SIG-M5 treated with dmso at 0.1 percent for 504 hours (cell line): ENCODE results near the gene TUBGCP6.

ENCODE experiments used
- DNase-seq: peaks from one replicate; lab custom pipeline; 2025; ENCODE audit not compliant: unreplicated experiment; lab: John Stamatoyannopoulos, UW

The TUBGCP6 gene

GRCh38 chr22:50244420-50245213 lies at the start of gene TUBGCP6:
TSS of gene TUBGCP6 (minus strand) at chr22:50245023. CDS start at chr22:50244459, 564 bp downstream.
- peak; percentile 83 for DNase-seq

GRCh38 chr22:50294319-50294656 lies 49.5 kb upstream of the TUBGCP6 start:
- no peak for DNase-seq

GRCh38 chr22:50293441-50294318 lies 48.9 kb upstream of the TUBGCP6 start:
- DNase-seq = peak; percentile 31

GRCh38 chr22:50292643-50293440 lies 48.0 kb upstream of the TUBGCP6 start:
- DNase-seq = no peak

GRCh38 chr22:50289942-50290630 lies 45.3 kb upstream of the TUBGCP6 start:
- no peak for DNase-seq

GRCh38 chr22:50289151-50289941 lies 44.5 kb upstream of the TUBGCP6 start:
- DNase-seq = no peak

GRCh38 chr22:50287731-50288130 lies 42.9 kb upstream of the TUBGCP6 start:
- DNase-seq = no peak

- no peak for DNase-seq
Observed at GRCh38 chr22:50286701-50287318, 42.0 kb upstream of the TUBGCP6 start.

GRCh38 chr22:50286275-50286674 lies 41.5 kb upstream of the TUBGCP6 start:
- no peak for DNase-seq

GRCh38 chr22:50285568-50286229 lies 40.9 kb upstream of the TUBGCP6 start:
- no peak for DNase-seq

GRCh38 chr22:50284479-50284878 lies 39.7 kb upstream of the TUBGCP6 start:
- no peak for DNase-seq

GRCh38 chr22:50283821-50284220 lies 39.0 kb upstream of the TUBGCP6 start:
- no peak for DNase-seq

- DNase-seq = peak; percentile 29
Observed at GRCh38 chr22:50282361-50283155, 37.7 kb upstream of the TUBGCP6 start.

GRCh38 chr22:50281957-50282356 lies 37.1 kb upstream of the TUBGCP6 start:
- DNase-seq = no peak

- no peak for DNase-seq
Observed at GRCh38 chr22:50281384-50281760, 36.5 kb upstream of the TUBGCP6 start.

GRCh38 chr22:50280708-50281383 lies 36.0 kb upstream of the TUBGCP6 start:
- DNase-seq = no peak

- DNase-seq = no peak
Observed at GRCh38 chr22:50280022-50280707, 35.3 kb upstream of the TUBGCP6 start.
